Germinal center (tissue), 1 donor: ENCODE measurements around the gene ZFAND3.

Source experiments
- DNase-seq: peaks from one replicate; pipeline ENCODE4 v3.0.0; 2012; ENCODE audit warnings: mixed read lengths, low spot score

ZFAND3 gene

DNA sequence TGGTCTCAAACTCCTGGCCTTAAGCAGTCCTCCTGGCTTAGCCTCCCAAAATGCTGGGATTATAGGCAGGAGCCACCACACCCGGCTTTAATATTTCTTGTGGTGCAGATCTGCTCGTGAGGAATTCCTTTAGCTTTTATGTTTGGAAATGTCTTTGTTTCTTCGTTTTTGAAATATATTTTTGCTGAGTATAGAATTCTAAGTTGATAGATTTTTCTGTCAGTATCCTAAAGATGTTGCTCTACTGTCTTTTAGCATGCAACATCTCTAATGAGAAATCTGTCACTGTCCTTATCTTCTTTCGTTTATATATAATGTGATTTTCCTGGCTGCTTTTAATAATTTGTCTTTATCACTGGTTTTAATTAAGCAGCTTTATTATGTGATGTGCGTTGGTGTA, 75.1 kb downstream of the ZFAND3 start:
- no peak for DNase-seq

DNA sequence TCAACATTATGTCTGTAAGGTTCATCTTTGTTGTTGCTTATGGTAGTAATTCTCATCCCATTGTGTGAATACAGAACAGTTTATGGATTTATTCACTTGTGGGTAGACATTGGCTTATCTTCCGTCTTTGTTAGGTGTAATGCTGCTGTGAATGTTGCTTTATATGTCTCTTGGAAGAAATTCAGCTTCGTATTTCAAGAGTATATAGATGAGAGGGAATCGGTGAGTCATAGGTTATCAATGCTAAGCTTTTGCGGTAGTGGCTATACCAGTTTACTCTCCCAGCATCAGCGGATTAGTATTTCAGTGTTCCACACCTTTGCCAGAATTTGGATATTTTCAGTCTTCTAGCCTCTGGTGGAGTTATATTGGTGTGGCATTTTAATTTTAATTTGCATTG, 77.8 kb downstream of the ZFAND3 start:
- DNase-seq, result no peak

- DNase-seq, result no peak
Observed at GRCh38 chr6:37897818-37898515, 78.4 kb downstream of the ZFAND3 start.

DNA sequence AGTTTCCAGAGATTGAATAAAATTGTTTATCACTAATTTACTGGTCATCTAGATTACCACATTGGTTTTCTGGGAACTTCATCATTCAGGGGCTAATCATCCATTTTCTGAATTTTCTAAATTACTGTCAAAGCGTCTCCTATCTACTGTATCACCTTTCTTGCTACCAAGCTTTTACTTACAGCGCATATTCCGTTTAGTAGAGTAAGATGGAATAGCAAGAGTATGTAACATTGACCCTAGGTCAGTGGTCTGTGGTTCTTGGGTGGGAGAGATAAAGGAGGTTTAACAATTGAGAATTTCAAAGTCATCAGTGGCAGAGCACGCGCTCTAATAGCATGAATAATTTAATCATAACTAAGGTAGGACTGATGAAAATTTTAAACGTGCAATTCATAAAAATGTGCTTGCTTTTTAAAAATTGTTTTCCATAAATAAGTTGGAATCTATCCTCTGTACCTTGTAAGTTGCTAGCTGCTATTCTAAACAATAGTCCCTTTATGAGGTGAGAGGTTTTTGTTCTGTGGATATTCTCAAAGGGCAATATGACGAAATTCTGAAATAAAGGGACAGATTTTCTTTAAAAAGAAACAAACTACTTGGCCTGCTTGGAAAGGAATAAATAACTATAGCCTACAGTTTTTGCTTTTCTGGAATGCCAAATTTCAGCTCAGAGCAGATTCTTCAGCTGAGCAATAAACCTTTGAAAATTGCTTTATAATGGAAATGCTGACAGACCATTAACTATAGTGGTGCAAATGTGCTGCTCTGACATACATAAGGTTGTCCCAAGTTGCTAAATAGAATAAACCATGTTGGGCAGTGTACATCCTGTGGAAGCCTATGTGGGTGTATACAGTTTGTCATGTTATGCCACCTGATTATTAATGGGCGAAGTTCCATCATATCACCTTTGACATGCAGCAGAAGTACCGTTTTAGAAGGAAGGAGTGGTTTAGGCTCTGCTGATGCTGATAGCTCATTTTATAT, 84.1 kb downstream of the ZFAND3 start:
- DNase-seq, result no peak

GRCh38 chr6:37904590-37904989, 85.1 kb downstream of the ZFAND3 start:
- no peak for DNase-seq

- DNase-seq, result no peak
Observed at GRCh38 chr6:37906121-37906520, 86.6 kb downstream of the ZFAND3 start.

DNA sequence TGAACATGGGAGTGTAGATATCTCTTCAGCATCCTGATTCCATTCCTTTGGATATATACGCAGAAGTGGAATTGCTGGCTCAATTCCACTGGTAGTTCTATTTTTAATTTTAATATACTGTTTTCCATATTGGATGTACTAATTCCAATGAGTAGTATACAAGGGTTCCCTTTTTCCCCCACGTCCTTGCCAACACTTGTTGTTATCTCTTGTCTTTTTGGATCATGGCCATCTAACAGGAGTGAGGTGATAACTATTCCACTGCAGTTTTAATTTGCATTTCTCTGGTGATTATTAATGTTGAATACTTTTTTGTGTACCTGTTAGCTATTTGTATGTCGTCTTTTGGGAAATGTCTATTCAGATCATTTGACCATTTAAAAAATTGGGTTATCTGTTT, 91.5 kb downstream of the ZFAND3 start:
- DNase-seq, result no peak

GRCh38 chr6:37913210-37913609, 93.7 kb downstream of the ZFAND3 start:
- DNase-seq, result no peak

DNA sequence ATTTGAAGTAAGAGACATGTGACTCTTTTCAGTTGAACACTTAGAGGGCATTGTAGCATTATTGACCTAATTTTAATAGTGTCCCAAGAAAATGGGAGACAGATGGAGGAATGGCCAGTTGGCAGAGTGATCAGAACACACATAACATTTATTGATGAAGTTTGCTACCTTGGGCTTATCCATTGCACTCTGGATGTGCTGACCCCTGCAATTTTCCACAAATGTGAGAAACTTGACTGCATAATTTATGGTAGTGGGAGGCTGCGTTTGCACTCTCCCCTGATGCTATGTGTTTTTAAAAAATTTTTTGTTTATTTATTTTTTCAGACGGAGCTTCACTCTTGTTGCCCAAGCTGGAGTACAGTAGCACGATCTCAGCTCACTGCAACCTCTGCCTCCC, 95.9 kb downstream of the ZFAND3 start:
- DNase-seq, result no peak

DNA sequence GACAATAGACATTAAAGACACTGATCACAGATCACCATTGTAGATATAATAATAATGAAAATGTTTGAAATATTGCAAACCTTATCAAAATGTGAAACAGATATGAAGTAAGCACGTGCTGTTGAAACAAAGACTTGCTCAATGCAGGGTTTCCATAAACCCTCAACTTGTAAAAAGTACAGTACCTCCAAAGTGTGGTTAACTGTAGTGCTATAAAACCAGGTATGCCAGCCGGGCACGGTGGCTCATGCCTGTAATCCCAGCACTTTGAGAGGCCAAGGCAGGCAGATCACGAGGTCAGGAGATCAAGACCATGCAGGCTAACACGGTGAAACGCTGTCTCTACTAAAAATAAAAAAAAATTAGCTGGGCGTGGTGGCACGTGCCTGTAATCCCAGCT, 96.6 kb downstream of the ZFAND3 start:
- DNase-seq, result no peak

DNA sequence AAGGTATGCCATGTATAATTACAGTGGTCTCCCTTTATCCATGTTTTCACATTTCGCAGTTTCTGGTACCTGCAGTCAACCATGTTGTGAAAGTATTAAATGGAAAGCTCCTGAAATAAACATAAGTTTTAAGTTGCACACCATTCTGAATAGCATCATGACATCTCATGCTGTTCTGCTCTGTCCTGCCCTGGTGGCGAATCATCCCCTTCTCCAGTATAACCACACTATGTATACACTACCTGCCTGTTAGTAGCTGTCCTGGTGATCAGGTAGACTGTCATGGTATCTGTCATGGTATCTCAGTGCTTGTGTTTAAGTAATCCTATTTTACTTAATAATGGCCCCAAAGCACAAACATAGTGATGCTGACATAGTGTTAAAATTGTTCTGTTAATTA, 97.1 kb downstream of the ZFAND3 start:
- DNase-seq, result no peak

GRCh38 chr6:37917566-37917965, 98.0 kb downstream of the ZFAND3 start:
- DNase-seq, result no peak

DNA sequence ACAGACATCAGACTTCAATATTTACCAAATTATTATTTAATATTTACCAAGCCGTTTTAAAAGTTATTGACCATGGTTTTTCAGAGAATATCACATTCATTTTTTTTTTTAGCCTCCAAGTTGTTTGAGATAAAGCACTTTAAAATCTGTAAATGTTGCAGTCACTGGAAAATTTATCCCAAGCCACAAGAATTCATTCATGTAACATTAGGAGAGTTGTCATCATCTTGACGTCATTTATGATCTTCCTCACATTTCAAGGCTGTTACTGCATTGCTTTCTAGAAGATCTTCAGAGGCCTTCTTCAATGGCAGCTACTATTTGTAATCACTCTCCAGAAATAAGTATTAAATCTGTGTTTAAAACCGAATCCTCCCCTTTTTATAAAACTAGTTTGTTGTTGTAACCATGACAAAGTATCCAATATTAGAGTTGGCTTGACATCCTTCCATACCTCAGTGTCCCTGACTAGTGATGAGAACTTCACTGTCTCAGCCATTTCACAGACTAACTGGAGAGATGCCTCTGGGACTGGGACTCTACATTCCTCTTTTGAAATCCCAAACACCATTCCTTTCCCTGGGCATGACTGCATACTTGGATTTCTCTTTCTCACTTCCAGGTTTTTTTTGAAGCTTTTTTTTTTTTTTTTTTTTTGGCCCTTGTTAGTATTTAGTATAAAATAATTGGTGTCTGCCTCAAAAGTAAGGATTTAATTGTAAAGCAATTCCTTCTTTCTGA, 100.1 kb downstream of the ZFAND3 start:
- no peak for DNase-seq

DNA sequence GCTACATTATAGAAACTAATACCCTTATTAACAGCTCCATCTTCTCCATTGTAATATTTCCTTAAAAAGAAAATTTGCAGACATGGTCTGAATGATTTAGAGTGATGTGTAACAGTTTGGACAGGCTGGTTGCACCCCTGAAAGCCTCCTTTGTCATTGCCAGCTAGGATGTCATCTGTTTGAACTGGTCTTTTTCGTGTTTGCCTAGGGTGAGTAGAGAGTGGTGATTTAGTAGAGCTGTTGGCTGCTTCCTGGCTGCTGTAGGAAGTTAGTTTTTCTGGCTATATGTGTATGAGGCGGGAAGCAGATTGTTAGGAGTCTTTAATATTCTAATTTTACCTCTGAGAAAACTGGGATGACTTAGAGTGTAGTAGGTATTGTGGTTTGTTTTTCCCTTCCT, 101.1 kb downstream of the ZFAND3 start:
- DNase-seq, result no peak

DNA sequence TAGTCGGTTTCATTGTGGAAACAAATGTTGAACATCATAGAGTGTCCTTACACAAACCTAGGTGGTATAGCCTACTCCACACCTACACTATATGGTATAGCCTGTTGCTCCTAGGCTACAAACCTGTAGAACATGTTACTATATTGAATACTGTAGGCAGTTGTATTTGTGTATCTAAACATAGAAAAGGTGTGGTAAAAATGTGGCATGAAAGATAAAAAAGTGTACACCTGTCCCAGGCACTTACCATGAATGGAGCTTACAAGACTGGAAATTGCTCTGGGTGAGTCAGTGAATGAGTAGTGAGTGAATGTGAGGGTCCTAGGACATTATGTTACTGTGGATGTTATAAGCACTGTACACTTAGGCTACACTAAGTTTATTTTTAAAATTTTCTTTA, 103.0 kb downstream of the ZFAND3 start:
- DNase-seq, result no peak

GRCh38 chr6:37923514-37923913, 104.0 kb downstream of the ZFAND3 start:
- DNase-seq, result no peak

GRCh38 chr6:37926661-37927060, 107.1 kb downstream of the ZFAND3 start:
- no peak for DNase-seq

DNA sequence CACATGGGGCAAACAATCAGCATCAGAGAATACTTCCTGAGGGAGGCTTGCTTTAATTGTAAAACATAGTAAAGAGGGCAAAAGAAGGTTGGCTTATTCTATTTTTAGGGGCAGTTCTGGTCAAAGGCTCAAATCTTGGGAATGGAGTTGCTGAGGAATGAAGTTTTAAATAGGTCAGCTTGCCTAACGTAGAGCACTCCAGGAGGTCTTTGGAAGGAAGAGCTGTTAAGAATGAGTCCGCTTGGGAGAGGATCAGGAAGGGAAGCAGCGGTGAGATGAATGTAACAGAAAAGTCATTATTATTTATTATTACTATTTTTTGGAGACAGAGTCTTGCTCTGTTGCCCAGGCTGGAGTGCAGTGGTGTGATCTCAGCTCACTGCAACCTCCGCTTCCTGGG, 108.7 kb downstream of the ZFAND3 start:
- DNase-seq, result no peak

DNA sequence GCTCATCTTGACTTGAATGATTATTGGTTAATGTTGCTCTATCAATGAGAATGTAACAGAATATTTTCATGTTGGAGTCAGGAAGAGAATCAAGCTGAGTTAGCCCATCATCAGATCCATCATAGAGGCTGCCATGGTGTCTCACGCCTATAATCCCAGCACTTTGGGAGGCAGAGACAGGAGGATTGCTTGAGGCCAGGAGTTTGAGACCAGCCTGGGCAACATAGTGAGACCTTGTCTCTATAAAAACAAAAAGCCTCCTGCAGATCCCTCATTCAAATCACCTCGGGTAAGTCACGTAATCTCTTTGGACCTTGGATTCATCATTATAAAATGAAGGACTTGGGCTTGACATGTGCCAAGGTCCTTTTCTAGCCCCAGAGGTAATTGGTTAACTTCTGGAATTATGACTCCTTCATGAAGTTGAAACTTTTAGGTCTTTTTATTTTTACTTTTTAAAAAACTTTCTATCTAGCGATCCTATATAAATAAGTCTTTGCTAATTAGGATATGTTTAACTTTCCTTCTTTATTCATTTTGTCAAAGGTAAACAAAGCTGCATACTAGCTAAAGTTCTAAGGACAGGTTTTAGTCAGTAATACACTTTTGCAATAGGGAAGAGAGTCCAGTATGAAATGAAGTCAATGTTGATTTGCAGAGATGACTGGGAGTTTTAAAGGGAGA, 110.9 kb downstream of the ZFAND3 start:
- no peak for DNase-seq

GRCh38 chr6:37931066-37931465, 111.5 kb downstream of the ZFAND3 start:
- DNase-seq, result no peak

GRCh38 chr6:37934276-37934675, 114.7 kb downstream of the ZFAND3 start:
- DNase-seq, result no peak

GRCh38 chr6:37936150-37936549, 116.6 kb downstream of the ZFAND3 start:
- no peak for DNase-seq
